AG04449 (cell line): ENCODE results near the gene CYP4F12.

Experiments
- CTCF ChIA-PET: fragments of 350-600 bp; formaldehyde crosslinking; extraction: SDS; loops from one replicate; lab custom pipeline; 2021; ENCODE audit warnings: antibody characterized with exemption; lab: Yijun Ruan, JAX
- POLR2A ChIA-PET: fragments of 400-600, 350-600 bp; formaldehyde crosslinking; extraction: SDS; loops from one replicate; lab custom pipeline; 2020; ENCODE audit warnings: antibody characterized with exemption, inconsistent platforms; lab: Yijun Ruan, JAX
- DNase-seq: peaks from one replicate; pipeline ENCODE4 v3.0.0-alpha.2; 2010; ENCODE audit warnings: low read depth, low spot score
- H3K4me3 ChIP-seq: 2 replicates; pipeline ENCODE4 v1.5.1; 2011; ENCODE audit warnings: low read depth, mild to moderate bottlenecking, control low read depth, low read length
- CTCF ChIP-seq: IDR thresholded peaks from one replicate; pipeline ENCODE4 v1.5.1; 2011; ENCODE audit warnings: mild to moderate bottlenecking, moderate library complexity, low read length, control low read depth, inconsistent platforms; ENCODE audit not compliant: insufficient read depth; ENCODE audit errors: missing control alignments

The CYP4F12 gene

DNA sequence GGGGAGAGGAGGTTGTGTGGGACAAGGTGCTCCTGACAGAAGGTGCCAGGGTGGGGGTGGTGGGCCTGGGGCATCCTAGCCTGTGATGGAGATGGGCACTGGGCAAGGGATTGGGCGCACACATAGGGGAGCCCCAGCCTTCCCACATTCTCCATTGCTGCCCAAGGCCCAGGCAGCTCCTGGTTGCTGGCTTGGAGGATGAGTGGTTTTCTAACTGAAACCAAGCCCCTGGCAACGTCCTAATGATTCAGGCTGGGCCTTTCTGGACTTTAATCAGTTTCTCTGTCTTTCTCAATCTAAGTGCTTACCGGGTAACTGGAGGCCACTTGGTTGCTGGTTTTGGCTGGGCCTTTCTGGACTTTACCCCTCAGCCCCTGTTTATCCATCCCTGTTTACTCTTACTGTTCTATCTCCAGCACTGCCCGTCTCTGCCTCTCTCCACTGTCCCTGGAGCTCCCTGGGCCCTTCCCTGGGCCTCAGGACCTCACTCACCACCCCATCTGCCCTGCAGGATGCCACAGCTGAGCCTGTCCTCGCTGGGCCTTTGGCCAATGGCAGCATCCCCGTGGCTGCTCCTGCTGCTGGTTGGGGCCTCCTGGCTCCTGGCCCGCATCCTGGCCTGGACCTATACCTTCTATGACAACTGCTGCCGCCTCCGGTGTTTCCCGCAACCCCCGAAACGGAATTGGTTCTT lies 31.8 kb upstream of the CYP4F12 start:
- ChIA-PET CTCF (no interaction called here), POLR2A (no interaction called here)

DNA sequence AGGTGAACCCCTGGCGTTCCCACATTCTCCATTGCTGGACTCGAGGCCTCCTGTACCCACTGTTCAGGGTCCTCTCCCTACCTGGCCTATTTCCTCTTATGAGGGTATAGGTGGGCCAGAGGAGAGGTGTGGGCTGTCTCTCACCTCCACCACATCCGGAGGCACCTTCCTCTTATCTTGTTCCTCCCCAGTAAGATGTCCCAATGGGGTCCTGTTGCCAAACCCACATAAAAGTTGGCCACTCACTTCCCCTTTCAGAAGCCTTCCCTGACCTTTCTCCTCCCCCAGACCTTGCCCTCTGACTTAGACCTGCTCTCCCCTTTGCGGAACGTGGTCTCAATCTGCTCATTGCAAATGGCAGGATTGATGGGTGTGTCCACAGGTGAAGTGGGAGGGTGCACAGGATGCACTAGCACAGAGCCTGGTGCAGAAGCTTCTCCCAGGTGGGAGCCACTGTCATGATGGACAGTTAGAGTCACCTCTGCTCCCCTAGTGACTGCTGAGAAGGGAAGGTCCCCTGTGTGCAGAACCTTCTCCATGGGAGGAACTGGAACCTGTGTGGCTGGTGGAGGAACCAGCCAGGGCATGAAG lies 30.9 kb upstream of the CYP4F12 start:
- no peak for DNase-seq
- no peak overlapping the region for H3K4me3 ChIP-seq
- TF ChIP-seq CTCF: no peak
- CTCF ChIA-PET: no interaction called here
- POLR2A ChIA-PET: no interaction called here

More for the DNA sequence above, 31.8 kb upstream of the CYP4F12 start:
- no peak for DNase-seq
- no peak for TF ChIP-seq CTCF
- H3K4me3 ChIP-seq: no peak overlapping the region

DNA sequence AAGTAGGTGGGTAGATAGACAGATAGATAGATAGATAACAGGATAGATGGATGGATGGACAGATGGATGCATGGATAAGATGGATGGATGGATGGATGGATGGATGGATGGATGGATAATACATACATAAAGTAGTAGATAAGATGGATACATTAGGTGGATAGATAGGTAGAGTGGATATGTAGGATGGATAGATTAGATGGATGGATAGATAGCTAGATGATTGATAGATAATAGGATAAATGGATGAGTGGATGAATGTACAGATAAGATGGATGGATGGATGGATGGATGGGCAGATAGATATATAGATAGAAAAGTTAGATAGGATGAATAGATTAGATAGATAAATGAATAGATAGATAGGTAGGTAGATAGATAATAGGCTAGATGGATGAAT lies 30.1 kb upstream of the CYP4F12 start:
- TF ChIP-seq CTCF: no peak
- POLR2A ChIA-PET: no interaction called here
- DNase-seq: no peak
- CTCF ChIA-PET: no interaction called here
- H3K4me3 ChIP-seq: no peak overlapping the region

GRCh38 chr19:15643387-15643786 lies 29.5 kb upstream of the CYP4F12 start:
- no peak for DNase-seq
- ChIA-PET POLR2A (no interaction called here), CTCF (no interaction called here)

DNA sequence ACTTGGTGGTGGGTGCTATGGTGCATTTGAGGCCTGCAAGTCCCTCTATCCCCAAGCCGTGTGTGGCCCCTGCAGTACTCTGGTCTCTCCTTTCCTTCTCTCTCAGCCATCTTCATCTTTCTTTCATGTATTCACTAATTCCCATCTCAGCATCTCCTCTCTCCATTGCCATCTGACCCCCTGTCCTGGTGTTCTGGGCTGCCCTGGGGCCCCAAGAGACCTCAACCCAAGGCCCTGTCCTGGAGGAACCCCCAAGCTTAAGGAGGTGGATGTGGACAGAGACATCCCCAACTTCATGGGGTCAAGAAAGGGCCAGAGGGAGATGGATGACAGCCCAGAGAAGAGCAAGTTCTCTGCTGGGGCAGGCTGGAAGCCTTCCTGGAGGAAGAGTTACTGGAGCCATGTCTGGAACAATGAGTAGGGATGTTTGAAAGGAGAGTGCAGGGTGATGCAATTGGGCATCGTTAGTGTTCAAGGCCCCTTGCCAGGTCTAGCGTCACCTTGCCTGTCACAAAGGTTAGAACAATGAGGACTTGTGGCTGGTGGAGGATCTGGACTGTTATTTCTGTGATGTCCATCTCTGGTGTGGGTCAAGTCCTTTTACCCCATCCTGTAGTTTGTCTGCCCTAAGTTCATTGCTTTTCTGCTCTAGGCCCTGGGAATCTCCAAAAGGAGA lies 28.7 kb upstream of the CYP4F12 start:
- ChIA-PET POLR2A (no interaction called here), CTCF (interaction anchor here (0.6 kb wide), 1 partner anchor 15 kb away, joined by 3 read pairs; no protein-coding TSS in a partner anchor)
- H3K4me3 ChIP-seq: no peak overlapping the region
- no peak for TF ChIP-seq CTCF
- DNase-seq: no peak

More at GRCh38 chr19:15643387-15643786, 29.5 kb upstream of the CYP4F12 start:
- H3K4me3 ChIP-seq: no peak overlapping the region
- TF ChIP-seq CTCF: no peak

- ChIA-PET CTCF (no interaction called here), POLR2A (no interaction called here)
- H3K4me3 ChIP-seq: no peak overlapping the region
- TF ChIP-seq CTCF: no peak
- DNase-seq: no peak
Measured at GRCh38 chr19:15644816-15645215, 28.1 kb upstream of the CYP4F12 start.
